H9 (cell line): ENCODE data around the gene MOSMO. TPM values are rescaled to one million over a fixed set of nuclear protein-coding genes. Genes with fewer than 3 reads are reported as not detected.
A peak's percentile ranks its signal among the peaks of the same experiment; 100 is the strongest.

Experiments
- DNase-seq: peaks from one replicate; pipeline ENCODE4 v3.0.0-alpha.2; 2017
- H2AFZ ChIP-seq: one replicate; pipeline ENCODE4 v1.6.1; 2013; ENCODE audit warnings: mild to moderate bottlenecking, low read length, control low read depth, moderate library complexity
- H2AK5ac ChIP-seq: 2 replicates; pipeline ENCODE4 v1.6.1; 2013; ENCODE audit warnings: low read length, control low read depth, mixed read lengths; ENCODE audit not compliant: insufficient read length
- H2BK120ac ChIP-seq: one replicate; pipeline ENCODE4 v1.6.1; 2013; ENCODE audit warnings: low read depth, mild to moderate bottlenecking, low read length, control low read depth, inconsistent platforms; ENCODE audit not compliant: poor library complexity, severe bottlenecking
- H2BK12ac ChIP-seq: 2 replicates; pipeline ENCODE4 v1.6.1; 2013; ENCODE audit warnings: low read length, control low read depth, mixed read lengths, low read depth; ENCODE audit not compliant: insufficient read length
- H2BK15ac ChIP-seq: 2 replicates; pipeline ENCODE4 v1.6.1; 2013; ENCODE audit warnings: low read depth, low read length, control low read depth
- H2BK20ac ChIP-seq: one replicate; pipeline ENCODE4 v1.6.1; 2013; ENCODE audit warnings: low read depth, mild to moderate bottlenecking, low read length, control low read depth, inconsistent platforms; ENCODE audit not compliant: poor library complexity, severe bottlenecking
- H2BK5ac ChIP-seq: 2 replicates; pipeline ENCODE4 v1.6.1; 2013; ENCODE audit warnings: low read length, control low read depth, mixed read lengths; ENCODE audit not compliant: insufficient read length
- H3K14ac ChIP-seq: 2 replicates; pipeline ENCODE4 v1.6.1; 2013; ENCODE audit warnings: low read length, control low read depth; ENCODE audit not compliant: insufficient read depth
- H3K18ac ChIP-seq: 2 replicates; pipeline ENCODE4 v1.6.1; 2013; ENCODE audit warnings: low read depth, mild to moderate bottlenecking, mixed read lengths, low read length, control low read depth; ENCODE audit not compliant: insufficient read length
- H3K23ac ChIP-seq: 2 replicates; pipeline ENCODE4 v1.6.1; 2013; ENCODE audit warnings: low read length, control low read depth, mixed read lengths, low read depth; ENCODE audit not compliant: insufficient read length
- H3K23me2 ChIP-seq: 2 replicates; pipeline ENCODE4 v1.6.1; 2013; ENCODE audit warnings: low read depth, mild to moderate bottlenecking, mixed read lengths, low read length, control low read depth; ENCODE audit not compliant: insufficient read length, poor library complexity, severe bottlenecking
- H3K27ac ChIP-seq: 2 replicates; pipeline ENCODE4 v1.5.1; 2013; ENCODE audit warnings: low read length, control low read depth, mixed read lengths, low read depth; ENCODE audit not compliant: insufficient read length
- H3K27me3 ChIP-seq: 2 replicates; pipeline ENCODE4 v1.6.1; 2013; ENCODE audit warnings: low read length, control low read depth, inconsistent platforms; ENCODE audit not compliant: insufficient read depth
- H3K4ac ChIP-seq: 2 replicates; pipeline ENCODE4 v1.6.1; 2013; ENCODE audit warnings: low read depth, mild to moderate bottlenecking, control low read depth, inconsistent platforms, low read length, moderate library complexity
- H3K4me1 ChIP-seq: 2 replicates; pipeline ENCODE4 v1.6.1; 2013; ENCODE audit warnings: low read length, control low read depth, inconsistent platforms; ENCODE audit not compliant: insufficient read depth
- H3K4me2 ChIP-seq: 2 replicates; pipeline ENCODE4 v1.6.1; 2013; ENCODE audit warnings: low read length, control low read depth, mixed read lengths; ENCODE audit not compliant: insufficient read length, insufficient read depth
- H3K56ac ChIP-seq: 2 replicates; pipeline ENCODE4 v1.6.1; 2013; ENCODE audit warnings: low read depth, mild to moderate bottlenecking, mixed read lengths, low read length, control low read depth; ENCODE audit not compliant: insufficient read length
- H3K79me1 ChIP-seq: 2 replicates; pipeline ENCODE4 v1.6.1; 2013; ENCODE audit warnings: low read depth, mild to moderate bottlenecking, moderate library complexity, low read length, control low read depth, inconsistent platforms; ENCODE audit not compliant: insufficient read depth, poor library complexity, severe bottlenecking
- H3K79me2 ChIP-seq: 2 replicates; pipeline ENCODE4 v1.6.1; 2013; ENCODE audit warnings: low read length, control low read depth, inconsistent platforms; ENCODE audit not compliant: insufficient read depth
- H3K9ac ChIP-seq: 2 replicates; pipeline ENCODE4 v1.6.1; 2013; ENCODE audit warnings: low read length, control low read depth, mixed read lengths; ENCODE audit not compliant: insufficient read length; ENCODE audit errors: extremely low read depth
- H3K9me3 ChIP-seq: one replicate; pipeline ENCODE4 v1.6.1; 2013; ENCODE audit warnings: low read depth, low read length, inconsistent platforms; ENCODE audit not compliant: control insufficient read depth
- H3T11ph ChIP-seq: one replicate; pipeline ENCODE4 v1.6.1; 2013; ENCODE audit warnings: mild to moderate bottlenecking, low read length, control low read depth, inconsistent platforms
- H4K20me1 ChIP-seq: one replicate; pipeline ENCODE4 v1.6.1; 2013; ENCODE audit not compliant: control insufficient read depth, insufficient read length, insufficient read depth
- H4K5ac ChIP-seq: 2 replicates; pipeline ENCODE4 v1.6.1; 2013; ENCODE audit warnings: low read depth, mild to moderate bottlenecking, mixed read lengths, low read length, control low read depth; ENCODE audit not compliant: insufficient read length
- H4K8ac ChIP-seq: replicated peaks from 2 replicates; pipeline ENCODE4 v1.6.1; 2013; ENCODE audit warnings: low read length, control low read depth, mixed read lengths, low read depth; ENCODE audit not compliant: insufficient read length
- H4K91ac ChIP-seq: 2 replicates; pipeline ENCODE4 v1.6.1; 2013; ENCODE audit warnings: low read depth, mild to moderate bottlenecking, moderate library complexity, mixed read lengths, low read length, control low read depth; ENCODE audit not compliant: insufficient read length
- H3K27ac Mint-ChIP-seq, 3 experiments: 2 replicates in 2 of 3; 3 replicates in 1 of 3; pipeline ENCODE4 v1.8.0; 2020 to 2021; ENCODE audit warnings: mixed read lengths in 3 of 3, mild to moderate bottlenecking in 1 of 3, moderate library complexity in 1 of 3
- H3K27me3 Mint-ChIP-seq: 2 replicates; pipeline ENCODE4 v1.8.0; 2021; ENCODE audit warnings: low read depth, mild to moderate bottlenecking, moderate library complexity, mixed read lengths
- H3K36me3 Mint-ChIP-seq, 3 experiments: 2 replicates in 2 of 3; 3 replicates in 1 of 3; pipeline ENCODE4 v1.8.0; 2020 to 2021; ENCODE audit warnings: low read depth in 3 of 3, mixed read lengths in 3 of 3; ENCODE audit not compliant: insufficient read depth in 1 of 3
- H3K4me1 Mint-ChIP-seq, 2 experiments: 2 replicates each; pipeline ENCODE4 v1.8.0; 2020; ENCODE audit warnings: mixed read lengths in 2 of 2
- H3K4me3 Mint-ChIP-seq, 2 experiments: 2 replicates in 1 of 2; 3 replicates in 1 of 2; pipeline ENCODE4 v1.8.0; 2020 to 2021; ENCODE audit warnings: mild to moderate bottlenecking in 2 of 2, mixed read lengths in 2 of 2, moderate library complexity in 1 of 2
- H3K9me3 Mint-ChIP-seq, 2 experiments: 2 replicates in 1 of 2; 3 replicates in 1 of 2; pipeline ENCODE4 v1.8.0; 2020; ENCODE audit warnings: mild to moderate bottlenecking in 2 of 2, mixed read lengths in 2 of 2, moderate library complexity in 1 of 2
- WGBS: extraction: QIAGEN DNeasy Blood & Tissue Kit; methylation state at CpG from one replicate; pipeline ENCODE4 v1.1.7; 2013; ENCODE audit warnings: missing lambda C conversion rate, low lambda C conversion rate, mixed read lengths; ENCODE audit not compliant: insufficient read length; ENCODE audit errors: extremely low coverage; 5-methylcytosine and 5-hydroxymethylcytosine counted together
- total RNA-seq: library from RNA; stranded (reverse); gene quantifications from 2 replicates; pipeline ENCODE4 v1.2.1, GENCODE V29; 2021
- TF ChIP-seq, protein P1 (sequence below): fragments of 200-600 bp; sonication (generic); conservative IDR thresholded peaks from 3 replicates; pipeline ENCODE4 v1.8.0; 2021; ENCODE audit warnings: antibody characterized with exemption, mild to moderate bottlenecking

MOSMO gene
- total RNA-seq, 1 experiment from 2014 or later = 13.5 TPM

DNA sequence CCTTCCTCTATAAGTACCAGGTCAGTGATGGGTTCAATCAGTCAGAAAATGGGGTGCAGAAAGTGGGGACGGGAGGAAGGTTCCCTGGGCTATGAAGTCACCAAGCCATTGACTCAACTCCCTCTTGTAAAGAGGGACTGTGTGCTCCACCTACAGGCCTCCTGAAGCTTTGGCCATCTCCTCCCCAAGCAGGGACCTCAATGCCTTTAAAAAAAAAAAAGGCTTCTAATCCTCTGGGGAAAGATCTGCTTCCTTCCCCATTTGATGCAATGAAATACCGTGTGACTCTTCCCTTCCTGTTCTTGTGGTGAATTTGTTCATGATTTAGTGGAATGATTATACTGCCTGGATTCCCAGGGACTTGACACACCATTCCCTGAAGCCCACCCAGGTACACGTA lies 115.2 kb downstream of the MOSMO start:
- Mint-ChIP-seq H3K9me3 (no peaks in the 10 kb centered on the region; a peak in 1 of 5 replicates), H3K4me3 (no peak overlapping the region), H3K27me3 (peaks cover 12% of the 10 kb centered on the region), H3K4me1 (peaks cover 0 to 2% of the 10 kb centered on the region in 2 experiments; a peak in 1 of 4 replicates), H3K27ac (no peak overlapping the region), H3K36me3 (no peaks in the 10 kb centered on the region)
- no peaks in the 10 kb centered on the region for H3K79me1 ChIP-seq
- no peak overlapping the region for H4K8ac ChIP-seq
- no peak overlapping the region for H2BK15ac ChIP-seq
- H3K27me3 ChIP-seq = no peaks in the 10 kb centered on the region
- no peaks in the 10 kb centered on the region for H3K4me1 ChIP-seq
- TF ChIP-seq, protein P1, sequence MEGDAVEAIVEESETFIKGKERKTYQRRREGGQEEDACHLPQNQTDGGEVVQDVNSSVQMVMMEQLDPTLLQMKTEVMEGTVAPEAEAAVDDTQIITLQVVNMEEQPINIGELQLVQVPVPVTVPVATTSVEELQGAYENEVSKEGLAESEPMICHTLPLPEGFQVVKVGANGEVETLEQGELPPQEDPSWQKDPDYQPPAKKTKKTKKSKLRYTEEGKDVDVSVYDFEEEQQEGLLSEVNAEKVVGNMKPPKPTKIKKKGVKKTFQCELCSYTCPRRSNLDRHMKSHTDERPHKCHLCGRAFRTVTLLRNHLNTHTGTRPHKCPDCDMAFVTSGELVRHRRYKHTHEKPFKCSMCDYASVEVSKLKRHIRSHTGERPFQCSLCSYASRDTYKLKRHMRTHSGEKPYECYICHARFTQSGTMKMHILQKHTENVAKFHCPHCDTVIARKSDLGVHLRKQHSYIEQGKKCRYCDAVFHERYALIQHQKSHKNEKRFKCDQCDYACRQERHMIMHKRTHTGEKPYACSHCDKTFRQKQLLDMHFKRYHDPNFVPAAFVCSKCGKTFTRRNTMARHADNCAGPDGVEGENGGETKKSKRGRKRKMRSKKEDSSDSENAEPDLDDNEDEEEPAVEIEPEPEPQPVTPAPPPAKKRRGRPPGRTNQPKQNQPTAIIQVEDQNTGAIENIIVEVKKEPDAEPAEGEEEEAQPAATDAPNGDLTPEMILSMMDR = peak; percentile 54
- no peak overlapping the region for H3K14ac ChIP-seq
- H4K91ac ChIP-seq = no peak overlapping the region
- no peak overlapping the region for H3K18ac ChIP-seq
- no peak overlapping the region for H2BK120ac ChIP-seq
- H2AFZ ChIP-seq = no peak overlapping the region
- H2BK20ac ChIP-seq = no peak overlapping the region
- H2BK12ac ChIP-seq = no peak overlapping the region
- H3T11ph ChIP-seq = no peak overlapping the region
- no CpG with 5 or more reads among the region's 3 CpGs for WGBS
- no peak overlapping the region for H3K4ac ChIP-seq
- H3K9me3 ChIP-seq = no peaks in the 10 kb centered on the region
- no peak overlapping the region for H3K4me2 ChIP-seq
- H3K56ac ChIP-seq = no peak overlapping the region
- no peak overlapping the region for H3K23ac ChIP-seq
- H3K23me2 ChIP-seq = no peaks in the 10 kb centered on the region
- no peak overlapping the region for H3K27ac ChIP-seq
- H2AK5ac ChIP-seq = no peak overlapping the region
- no peak overlapping the region for H3K9ac ChIP-seq
- H2BK5ac ChIP-seq = no peak overlapping the region
- no peak overlapping the region for H4K5ac ChIP-seq
- H3K79me2 ChIP-seq = no peaks in the 10 kb centered on the region
- DNase-seq = no peak
- no peaks in the 10 kb centered on the region for H4K20me1 ChIP-seq
